SK-N-SH treated with all-trans-retinoic acid at 6 μM for 48 hours (cell line): ENCODE measurements around the gene RNU1-1.

Source experiments
- ATAC-seq: fragments of 200-7000 bp; cut with Tn5 transposase; 3 replicates; pipeline ENCODE4 v1.9.1; 2020; ENCODE audit warnings: mild to moderate bottlenecking, moderate library complexity
- ARNTL ChIP-seq: fragments of 450-650 bp; formaldehyde crosslinking; IDR thresholded peaks from 2 replicates; pipeline ENCODE4 v1.5.0; 2020; ENCODE audit warnings: low read depth, mild to moderate bottlenecking, moderate library complexity, borderline replicate concordance
- BACH2 ChIP-seq: fragments of 250-450 bp; sonication (Bioruptor Pico); IDR thresholded peaks from 2 replicates; pipeline ENCODE4 v1.9.0; 2021; ENCODE audit warnings: mild to moderate bottlenecking, borderline replicate concordance
- CREB5 ChIP-seq: fragments of 250-450 bp; sonication (Bioruptor Pico); IDR thresholded peaks from 2 replicates; pipeline ENCODE4 v1.5.1; 2020; ENCODE audit warnings: low read depth, mild to moderate bottlenecking, moderate library complexity
- CSDC2 ChIP-seq: fragments of 250-450 bp; sonication (Bioruptor Pico); IDR thresholded peaks from 2 replicates; pipeline ENCODE4 v1.5.0; 2020; ENCODE audit warnings: mild to moderate bottlenecking, moderate library complexity
- CSRNP3 ChIP-seq: fragments of 250-450 bp; sonication (Bioruptor Pico); IDR thresholded peaks from 2 replicates; pipeline ENCODE4 v1.5.1; 2021; ENCODE audit warnings: mild to moderate bottlenecking, moderate library complexity
- ESRRG ChIP-seq: fragments of 250-450 bp; sonication (Bioruptor Pico); IDR thresholded peaks from 2 replicates; pipeline ENCODE4 v1.6.1; 2021; ENCODE audit warnings: mild to moderate bottlenecking
- GLIS3 ChIP-seq: fragments of 250-450 bp; sonication (Bioruptor Pico); IDR thresholded peaks from 2 replicates; pipeline ENCODE4 v1.5.0; 2020; ENCODE audit warnings: mild to moderate bottlenecking, moderate library complexity
- ISL1 ChIP-seq: fragments of 250-450 bp; sonication (Bioruptor Pico); IDR thresholded peaks from 2 replicates; pipeline ENCODE4 v2.1.2; 2022; ENCODE audit warnings: mild to moderate bottlenecking, moderate library complexity
- PATZ1 ChIP-seq: fragments of 250-450 bp; sonication (Bioruptor Pico); IDR thresholded peaks from 2 replicates; pipeline ENCODE4 v1.8.0; 2020; ENCODE audit warnings: mild to moderate bottlenecking, moderate library complexity, borderline replicate concordance
- POU6F1 ChIP-seq: fragments of 250-450 bp; sonication (Bioruptor Pico); IDR thresholded peaks from 2 replicates; pipeline ENCODE4 v1.8.0; 2021; ENCODE audit warnings: low read depth, mild to moderate bottlenecking, moderate library complexity, borderline replicate concordance
- SNAI2 ChIP-seq: fragments of 250-450 bp; sonication (Bioruptor Pico); IDR thresholded peaks from 2 replicates; pipeline ENCODE4 v1.5.0; 2020; ENCODE audit warnings: mild to moderate bottlenecking, moderate library complexity
- TCF4 ChIP-seq: fragments of 250-450 bp; sonication (Bioruptor Pico); IDR thresholded peaks from 2 replicates; pipeline ENCODE4 v1.8.0; 2021; ENCODE audit warnings: mild to moderate bottlenecking, moderate library complexity, borderline replicate concordance
- TOX ChIP-seq: fragments of 250-450 bp; sonication (Bioruptor Pico); IDR thresholded peaks from 2 replicates; pipeline ENCODE4 v1.8.0; 2021; ENCODE audit warnings: mild to moderate bottlenecking, moderate library complexity, borderline replicate concordance
- TSHZ2 ChIP-seq: fragments of 250-450 bp; sonication (Bioruptor Pico); IDR thresholded peaks from 2 replicates; pipeline ENCODE4 v1.5.0; 2020; ENCODE audit warnings: mild to moderate bottlenecking, moderate library complexity
- ZC3H10 ChIP-seq: fragments of 250-450 bp; sonication (Bioruptor Pico); IDR thresholded peaks from 2 replicates; pipeline ENCODE4 v1.5.1; 2021; ENCODE audit warnings: mild to moderate bottlenecking, moderate library complexity
- ZFP3 ChIP-seq: fragments of 250-450 bp; sonication (Bioruptor Pico); IDR thresholded peaks from 2 replicates; pipeline ENCODE4 v1.5.0; 2020; ENCODE audit warnings: mild to moderate bottlenecking, moderate library complexity
- ZFP30 ChIP-seq: fragments of 450-650 bp; formaldehyde crosslinking; IDR thresholded peaks from 2 replicates; pipeline ENCODE4 v1.5.0; 2022; ENCODE audit warnings: mild to moderate bottlenecking, moderate library complexity
- ZNF565 ChIP-seq: fragments of 450-650 bp; formaldehyde crosslinking; conservative IDR thresholded peaks from 2 replicates; pipeline ENCODE4 v1.5.0; 2020; ENCODE audit warnings: low read depth, mild to moderate bottlenecking, moderate library complexity
- ZNF70 ChIP-seq: fragments of 450-650 bp; formaldehyde crosslinking; IDR thresholded peaks from 2 replicates; pipeline ENCODE4 v1.5.0; 2020; ENCODE audit warnings: mild to moderate bottlenecking, moderate library complexity
- ZNF8 ChIP-seq: fragments of 450-650 bp; formaldehyde crosslinking; IDR thresholded peaks from 2 replicates; pipeline ENCODE4 v1.5.0; 2020; ENCODE audit warnings: mild to moderate bottlenecking, moderate library complexity

The RNU1-1 gene

GRCh38 chr1:16468558-16468957 lies 45.5 kb downstream of the RNU1-1 start:
- no peak for ATAC-seq

GRCh38 chr1:16464917-16465625 lies 49.0 kb downstream of the RNU1-1 start:
- ATAC-seq: no peak
- TF ChIP-seq GLIS3 (CRISPR knock-in tag): no peak
- no peak for TF ChIP-seq TOX
- TF ChIP-seq ARNTL (CRISPR knock-in tag): no peak
- no peak for TF ChIP-seq ZNF565 (CRISPR knock-in tag)
- no peak for TF ChIP-seq CSRNP3
- TF ChIP-seq ZFP30 (CRISPR knock-in tag): no peak
- no peak for TF ChIP-seq CREB5
- no peak for TF ChIP-seq ZFP3 (CRISPR knock-in tag)
- no peak for TF ChIP-seq ISL1
- TF ChIP-seq CSDC2 (CRISPR knock-in tag): no peak
- TF ChIP-seq SNAI2 (CRISPR knock-in tag): no peak
- no peak for TF ChIP-seq BACH2 (CRISPR knock-in tag)

More at GRCh38 chr1:16468558-16468957, 45.5 kb downstream of the RNU1-1 start:
- TF ChIP-seq ISL1: no peak
- TF ChIP-seq ZFP3 (CRISPR knock-in tag): no peak
- TF ChIP-seq TSHZ2 (CRISPR knock-in tag): no peak
- no peak for TF ChIP-seq BACH2 (CRISPR knock-in tag)
- no peak for TF ChIP-seq ARNTL (CRISPR knock-in tag)
- no peak for TF ChIP-seq TCF4 (CRISPR knock-in tag)
- TF ChIP-seq ZNF565 (CRISPR knock-in tag): no peak
- no peak for TF ChIP-seq ZC3H10 (CRISPR knock-in tag)
- TF ChIP-seq ZNF8 (CRISPR knock-in tag): no peak
- TF ChIP-seq PATZ1 (CRISPR knock-in tag): no peak
- TF ChIP-seq CSDC2 (CRISPR knock-in tag): no peak
- no peak for TF ChIP-seq ESRRG (CRISPR knock-in tag)
- no peak for TF ChIP-seq ZFP30 (CRISPR knock-in tag)
- no peak for TF ChIP-seq TOX
- TF ChIP-seq POU6F1: no peak
- no peak for TF ChIP-seq ZNF70 (CRISPR knock-in tag)
- no peak for TF ChIP-seq SNAI2 (CRISPR knock-in tag)
- no peak for TF ChIP-seq CREB5
